Smooth muscle cell (in vitro differentiated cells): Measurements from ENCODE around the gene CTSZ. TPM values are rescaled to one million over a fixed set of nuclear protein-coding genes. Genes with fewer than 3 reads are reported as not detected.

Source experiments
- DNase-seq: peaks from one replicate; lab custom pipeline; 2025; ENCODE audit not compliant: unreplicated experiment; lab: John Stamatoyannopoulos, UW
- H2AFZ ChIP-seq: fragments of 200-600 bp; sonication (generic); 2 replicates; pipeline ENCODE4 v1.6.0; 2016; ENCODE audit warnings: antibody characterized with exemption, low read depth, mild to moderate bottlenecking
- H3F3A ChIP-seq: fragments of 200-600 bp; sonication (generic); 2 replicates; pipeline ENCODE4 v1.6.0; 2017; ENCODE audit warnings: antibody characterized with exemption, low read depth
- H3K27ac ChIP-seq: fragments of 200-600 bp; sonication (generic); 2 replicates; pipeline ENCODE4 v1.5.1; 2016; ENCODE audit warnings: low read depth, mild to moderate bottlenecking
- H3K27me3 ChIP-seq: fragments of 200-600 bp; sonication (generic); 2 replicates; pipeline ENCODE4 v1.6.1; 2016; ENCODE audit warnings: low read depth, mild to moderate bottlenecking
- H3K36me3 ChIP-seq: fragments of 200-600 bp; sonication (generic); 2 replicates; pipeline ENCODE4 v1.5.1; 2016; ENCODE audit warnings: low read depth
- H3K4me1 ChIP-seq: fragments of 200-600 bp; sonication (generic); 2 replicates; pipeline ENCODE4 v1.5.1; 2016; ENCODE audit warnings: low read depth
- H3K4me2 ChIP-seq: fragments of 200-600 bp; sonication (generic); 2 replicates; pipeline ENCODE4 v1.6.0; 2016; ENCODE audit warnings: mild to moderate bottlenecking
- H3K4me3 ChIP-seq: fragments of 200-600 bp; sonication (generic); 2 replicates; pipeline ENCODE4 v1.5.1; 2016; ENCODE audit warnings: mild to moderate bottlenecking
- H3K79me2 ChIP-seq: fragments of 200-600 bp; sonication (generic); 2 replicates; pipeline ENCODE4 v1.6.0; 2016; ENCODE audit warnings: low read depth, mild to moderate bottlenecking
- H3K9ac ChIP-seq: fragments of 200-600 bp; sonication (generic); 2 replicates; pipeline ENCODE4 v1.6.0; 2016; ENCODE audit warnings: low read depth
- H3K9me3 ChIP-seq: fragments of 200-600 bp; sonication (generic); replicated peaks from 2 replicates; pipeline ENCODE4 v1.5.1; 2016; ENCODE audit warnings: low read depth
- H4K20me1 ChIP-seq: fragments of 200-600 bp; sonication (generic); 2 replicates; pipeline ENCODE4 v1.6.0; 2016; ENCODE audit warnings: low read depth
- WGBS: methylation state at CpG from one replicate; pipeline ENCODE4 v1.1.7; 2016; ENCODE audit warnings: low lambda C conversion rate; 5-methylcytosine and 5-hydroxymethylcytosine counted together
- polyA plus RNA-seq: library from polyadenylated mRNA; unstranded; fragments of >200 nt; fragmentation: Nextera tagmentation; extraction: Ambion mirVana; gene quantifications from 2 replicates; pipeline ENCODE4 v1.2.1, GENCODE V29; 2016
- total RNA-seq: library from RNA; depleted of rRNA; stranded (reverse); fragments of >200 nt; gene quantifications from 2 replicates; pipeline ENCODE4 v1.2.3, GENCODE V29; 2014
- TF ChIP-seq, protein P1 (sequence below): fragments of 200-600 bp; sonication (generic); IDR thresholded peaks from 2 replicates; pipeline ENCODE4 v1.5.1; 2017; ENCODE audit warnings: borderline replicate concordance, mild to moderate bottlenecking, antibody characterized with exemption; ENCODE audit not compliant: insufficient read depth, poor library complexity, severe bottlenecking

CTSZ gene
- total and polyA plus RNA-seq, 2 experiments from 2014 or later, result 12.7 to 151 TPM

DNA sequence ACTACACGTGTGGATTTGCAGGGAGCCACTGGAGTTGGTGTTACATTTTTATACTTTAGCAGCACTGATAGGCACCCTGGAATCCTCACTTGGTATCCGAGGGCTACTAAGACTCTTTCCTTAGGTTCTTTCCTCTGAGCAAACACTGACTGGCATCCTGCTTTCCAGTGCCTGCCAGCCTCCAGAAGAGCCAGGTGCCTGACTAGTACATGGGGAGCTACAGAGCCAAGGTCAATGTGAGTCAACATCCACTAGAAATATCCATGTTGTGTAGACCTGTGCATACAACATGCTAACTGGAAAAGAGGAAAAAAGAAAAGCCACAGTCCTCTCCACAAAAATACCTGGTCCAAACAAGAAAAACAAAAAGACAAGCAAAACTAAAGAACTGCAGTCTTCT is 18.0 kb upstream of the CTSZ start:
- WGBS, result 96% methylated on average over 2 of the region's 2 CpGs
- no peak for DNase-seq

DNA sequence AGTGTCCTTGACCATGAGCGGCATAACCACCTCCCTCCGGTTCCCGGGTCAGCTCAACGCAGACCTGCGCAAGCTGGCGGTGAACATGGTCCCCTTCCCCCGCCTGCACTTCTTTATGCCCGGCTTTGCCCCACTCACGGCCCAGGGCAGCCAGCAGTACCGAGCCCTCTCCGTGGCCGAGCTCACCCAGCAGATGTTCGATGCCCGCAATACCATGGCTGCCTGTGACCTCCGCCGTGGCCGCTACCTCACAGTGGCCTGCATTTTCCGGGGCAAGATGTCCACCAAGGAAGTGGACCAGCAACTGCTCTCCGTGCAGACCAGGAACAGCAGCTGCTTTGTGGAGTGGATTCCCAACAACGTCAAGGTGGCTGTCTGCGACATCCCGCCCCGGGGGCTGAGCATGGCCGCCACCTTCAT is 17.1 kb upstream of the CTSZ start:
- peaks cover 3% of the 10 kb centered on the region for H3K36me3 ChIP-seq
- no peak overlapping the region for H3K9ac ChIP-seq
- peaks cover 9% of the 10 kb centered on the region for H3K4me1 ChIP-seq
- no peaks in the 10 kb centered on the region for H3K9me3 ChIP-seq
- WGBS, result 96% methylated on average over 24 of the region's 24 CpGs
- peaks cover 71% of the 10 kb centered on the region for H4K20me1 ChIP-seq
- no peak overlapping the region for H3K4me2 ChIP-seq
- TF ChIP-seq, protein P1, sequence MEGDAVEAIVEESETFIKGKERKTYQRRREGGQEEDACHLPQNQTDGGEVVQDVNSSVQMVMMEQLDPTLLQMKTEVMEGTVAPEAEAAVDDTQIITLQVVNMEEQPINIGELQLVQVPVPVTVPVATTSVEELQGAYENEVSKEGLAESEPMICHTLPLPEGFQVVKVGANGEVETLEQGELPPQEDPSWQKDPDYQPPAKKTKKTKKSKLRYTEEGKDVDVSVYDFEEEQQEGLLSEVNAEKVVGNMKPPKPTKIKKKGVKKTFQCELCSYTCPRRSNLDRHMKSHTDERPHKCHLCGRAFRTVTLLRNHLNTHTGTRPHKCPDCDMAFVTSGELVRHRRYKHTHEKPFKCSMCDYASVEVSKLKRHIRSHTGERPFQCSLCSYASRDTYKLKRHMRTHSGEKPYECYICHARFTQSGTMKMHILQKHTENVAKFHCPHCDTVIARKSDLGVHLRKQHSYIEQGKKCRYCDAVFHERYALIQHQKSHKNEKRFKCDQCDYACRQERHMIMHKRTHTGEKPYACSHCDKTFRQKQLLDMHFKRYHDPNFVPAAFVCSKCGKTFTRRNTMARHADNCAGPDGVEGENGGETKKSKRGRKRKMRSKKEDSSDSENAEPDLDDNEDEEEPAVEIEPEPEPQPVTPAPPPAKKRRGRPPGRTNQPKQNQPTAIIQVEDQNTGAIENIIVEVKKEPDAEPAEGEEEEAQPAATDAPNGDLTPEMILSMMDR, result no peak
- peaks cover 6% of the 10 kb centered on the region for H3F3A ChIP-seq
- no peak for DNase-seq
- H3K4me3 ChIP-seq, result no peak overlapping the region
- H3K27me3 ChIP-seq, result no peaks in the 10 kb centered on the region
- no peak overlapping the region for H2AFZ ChIP-seq
- H3K27ac ChIP-seq, result no peak overlapping the region
- H3K79me2 ChIP-seq, result peaks cover 49% of the 10 kb centered on the region

More for the DNA sequence above, 18.0 kb upstream of the CTSZ start:
- Histone ChIP-seq H3K4me1 (peaks cover 10% of the 10 kb centered on the region), H3K27me3 (no peaks in the 10 kb centered on the region), H3K9ac (no peak overlapping the region), H4K20me1 (peaks cover 79% of the 10 kb centered on the region), H2AFZ (no peak overlapping the region), H3K9me3 (no peaks in the 10 kb centered on the region), H3K36me3 (peaks cover 3% of the 10 kb centered on the region), H3F3A (peaks cover 6% of the 10 kb centered on the region), H3K27ac (no peak overlapping the region), H3K4me2 (no peak overlapping the region), H3K79me2 (peaks cover 51% of the 10 kb centered on the region), H3K4me3 (no peak overlapping the region)
- TF ChIP-seq, protein P1, result no peak

GRCh38 chr20:59023616-59024015 is 16.6 kb upstream of the CTSZ start:
- H3K27ac ChIP-seq, result no peak overlapping the region
- H2AFZ ChIP-seq, result no peak overlapping the region
- H3K4me1 ChIP-seq, result peaks cover 8% of the 10 kb centered on the region
- no peaks in the 10 kb centered on the region for H3K27me3 ChIP-seq
- peaks cover 44% of the 10 kb centered on the region for H3K79me2 ChIP-seq
- H4K20me1 ChIP-seq, result peaks cover 66% of the 10 kb centered on the region
- no peak overlapping the region for H3K4me2 ChIP-seq
- no peak for DNase-seq
- no peak overlapping the region for H3K4me3 ChIP-seq
- WGBS, result 91% methylated on average over 13 of the region's 13 CpGs
- peaks cover 3% of the 10 kb centered on the region for H3K36me3 ChIP-seq
- no peaks in the 10 kb centered on the region for H3K9me3 ChIP-seq
- peaks cover 6% of the 10 kb centered on the region for H3F3A ChIP-seq
- TF ChIP-seq, protein P1, result no peak
- H3K9ac ChIP-seq, result no peak overlapping the region

DNA sequence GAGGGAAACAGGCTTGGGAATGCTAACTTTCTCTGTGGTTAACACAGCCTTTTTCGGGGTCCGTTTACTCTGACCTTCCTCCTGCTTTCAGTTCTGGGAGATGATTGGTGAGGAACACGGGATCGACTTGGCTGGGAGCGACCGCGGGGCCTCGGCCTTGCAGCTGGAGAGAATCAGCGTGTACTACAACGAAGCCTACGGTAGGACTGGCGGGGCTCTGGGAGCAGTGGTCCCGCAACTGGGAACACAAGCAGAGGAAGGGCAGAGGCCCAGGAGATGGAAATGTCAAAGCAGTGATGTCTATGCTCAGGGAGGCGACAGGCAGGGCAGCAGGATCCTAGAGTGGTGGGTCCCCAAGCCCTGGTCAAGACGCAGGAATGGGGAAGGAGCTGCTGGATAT is 15.7 kb upstream of the CTSZ start:
- DNase-seq, result no peak
- no peak overlapping the region for H3K4me2 ChIP-seq
- peaks cover 35% of the 10 kb centered on the region for H3K79me2 ChIP-seq
- no peaks in the 10 kb centered on the region for H3K27me3 ChIP-seq
- no peaks in the 10 kb centered on the region for H3K9me3 ChIP-seq
- H3K4me3 ChIP-seq, result no peak overlapping the region
- H3K4me1 ChIP-seq, result no peaks in the 10 kb centered on the region
- TF ChIP-seq, protein P1, result no peak
- H3K9ac ChIP-seq, result no peak overlapping the region
- peaks cover 3% of the 10 kb centered on the region for H3K36me3 ChIP-seq
- peaks cover 57% of the 10 kb centered on the region for H4K20me1 ChIP-seq
- 98% methylated on average over 15 of the region's 15 CpGs for WGBS
- H2AFZ ChIP-seq, result no peak overlapping the region
- H3K27ac ChIP-seq, result no peak overlapping the region
- H3F3A ChIP-seq, result peaks cover 6% of the 10 kb centered on the region
